SK-N-SH treated with all-trans-retinoic acid at 6 μM for 48 hours (cell line): ENCODE measurements around the gene S100A3.

ENCODE experiments used
- ATAC-seq: fragments of 200-7000 bp; cut with Tn5 transposase; 3 replicates; pipeline ENCODE4 v1.9.1; 2020; ENCODE audit warnings: mild to moderate bottlenecking, moderate library complexity
- ARNTL ChIP-seq: fragments of 450-650 bp; formaldehyde crosslinking; IDR thresholded peaks from 2 replicates; pipeline ENCODE4 v1.5.0; 2020; ENCODE audit warnings: low read depth, mild to moderate bottlenecking, moderate library complexity, borderline replicate concordance
- BACH2 ChIP-seq: fragments of 250-450 bp; sonication (Bioruptor Pico); IDR thresholded peaks from 2 replicates; pipeline ENCODE4 v1.9.0; 2021; ENCODE audit warnings: mild to moderate bottlenecking, borderline replicate concordance
- CREB5 ChIP-seq: fragments of 250-450 bp; sonication (Bioruptor Pico); IDR thresholded peaks from 2 replicates; pipeline ENCODE4 v1.5.1; 2020; ENCODE audit warnings: low read depth, mild to moderate bottlenecking, moderate library complexity
- CSDC2 ChIP-seq: fragments of 250-450 bp; sonication (Bioruptor Pico); IDR thresholded peaks from 2 replicates; pipeline ENCODE4 v1.5.0; 2020; ENCODE audit warnings: mild to moderate bottlenecking, moderate library complexity
- CSRNP3 ChIP-seq: fragments of 250-450 bp; sonication (Bioruptor Pico); IDR thresholded peaks from 2 replicates; pipeline ENCODE4 v1.5.1; 2021; ENCODE audit warnings: mild to moderate bottlenecking, moderate library complexity
- ESRRG ChIP-seq: fragments of 250-450 bp; sonication (Bioruptor Pico); IDR thresholded peaks from 2 replicates; pipeline ENCODE4 v1.6.1; 2021; ENCODE audit warnings: mild to moderate bottlenecking
- ISL1 ChIP-seq: fragments of 250-450 bp; sonication (Bioruptor Pico); IDR thresholded peaks from 2 replicates; pipeline ENCODE4 v2.1.2; 2022; ENCODE audit warnings: mild to moderate bottlenecking, moderate library complexity
- OSR1 ChIP-seq: fragments of 250-450 bp; sonication (Bioruptor Pico); IDR thresholded peaks from 2 replicates; pipeline ENCODE4 v1.8.0; 2022; ENCODE audit warnings: moderate library complexity, mild to moderate bottlenecking, inconsistent platforms
- POU6F1 ChIP-seq: fragments of 250-450 bp; sonication (Bioruptor Pico); IDR thresholded peaks from 2 replicates; pipeline ENCODE4 v1.8.0; 2021; ENCODE audit warnings: low read depth, mild to moderate bottlenecking, moderate library complexity, borderline replicate concordance
- PPARA ChIP-seq: fragments of 250-450 bp; sonication (Bioruptor Pico); IDR thresholded peaks from 2 replicates; pipeline ENCODE4 v1.5.0; 2020; ENCODE audit warnings: mild to moderate bottlenecking, borderline replicate concordance
- RARB ChIP-seq: fragments of 250-450 bp; sonication (Bioruptor Pico); IDR thresholded peaks from 2 replicates; pipeline ENCODE4 v1.8.0; 2021; ENCODE audit warnings: mild to moderate bottlenecking, moderate library complexity
- SNAI2 ChIP-seq: fragments of 250-450 bp; sonication (Bioruptor Pico); IDR thresholded peaks from 2 replicates; pipeline ENCODE4 v1.5.0; 2020; ENCODE audit warnings: mild to moderate bottlenecking, moderate library complexity
- TCF4 ChIP-seq: fragments of 250-450 bp; sonication (Bioruptor Pico); IDR thresholded peaks from 2 replicates; pipeline ENCODE4 v1.8.0; 2021; ENCODE audit warnings: mild to moderate bottlenecking, moderate library complexity, borderline replicate concordance
- TOX ChIP-seq: fragments of 250-450 bp; sonication (Bioruptor Pico); IDR thresholded peaks from 2 replicates; pipeline ENCODE4 v1.8.0; 2021; ENCODE audit warnings: mild to moderate bottlenecking, moderate library complexity, borderline replicate concordance
- TSHZ2 ChIP-seq: fragments of 250-450 bp; sonication (Bioruptor Pico); IDR thresholded peaks from 2 replicates; pipeline ENCODE4 v1.5.0; 2020; ENCODE audit warnings: mild to moderate bottlenecking, moderate library complexity
- ZC3H10 ChIP-seq: fragments of 250-450 bp; sonication (Bioruptor Pico); IDR thresholded peaks from 2 replicates; pipeline ENCODE4 v1.5.1; 2021; ENCODE audit warnings: mild to moderate bottlenecking, moderate library complexity
- ZFP3 ChIP-seq: fragments of 250-450 bp; sonication (Bioruptor Pico); IDR thresholded peaks from 2 replicates; pipeline ENCODE4 v1.5.0; 2020; ENCODE audit warnings: mild to moderate bottlenecking, moderate library complexity
- ZFP30 ChIP-seq: fragments of 450-650 bp; formaldehyde crosslinking; IDR thresholded peaks from 2 replicates; pipeline ENCODE4 v1.5.0; 2022; ENCODE audit warnings: mild to moderate bottlenecking, moderate library complexity
- ZNF565 ChIP-seq: fragments of 450-650 bp; formaldehyde crosslinking; conservative IDR thresholded peaks from 2 replicates; pipeline ENCODE4 v1.5.0; 2020; ENCODE audit warnings: low read depth, mild to moderate bottlenecking, moderate library complexity
- ZNF70 ChIP-seq: fragments of 450-650 bp; formaldehyde crosslinking; IDR thresholded peaks from 2 replicates; pipeline ENCODE4 v1.5.0; 2020; ENCODE audit warnings: mild to moderate bottlenecking, moderate library complexity
- ZNF8 ChIP-seq: fragments of 450-650 bp; formaldehyde crosslinking; IDR thresholded peaks from 2 replicates; pipeline ENCODE4 v1.5.0; 2020; ENCODE audit warnings: mild to moderate bottlenecking, moderate library complexity

S100A3 gene

GRCh38 chr1:153560771-153561465, 11.9 kb upstream of the S100A3 start:
- TF ChIP-seq ZNF565 (CRISPR knock-in tag) = no peak
- TF ChIP-seq ZNF70 = no peak
- TF ChIP-seq CREB5 (CRISPR knock-in tag) = no peak
- no peak for TF ChIP-seq ISL1 (CRISPR knock-in tag)
- no peak for TF ChIP-seq ESRRG (CRISPR knock-in tag)
- TF ChIP-seq POU6F1 (CRISPR knock-in tag) = no peak
- TF ChIP-seq SNAI2 (CRISPR knock-in tag) = no peak
- no peak for TF ChIP-seq CSDC2 (CRISPR knock-in tag)
- no peak for TF ChIP-seq TSHZ2 (CRISPR knock-in tag)
- TF ChIP-seq ARNTL (CRISPR knock-in tag) = no peak
- no peak for TF ChIP-seq TCF4 (CRISPR knock-in tag)
- no peak for TF ChIP-seq ZNF8 (CRISPR knock-in tag)
- no peak for TF ChIP-seq ZC3H10 (CRISPR knock-in tag)
- no peak for TF ChIP-seq ZFP3 (CRISPR knock-in tag)
- TF ChIP-seq ZFP30 (CRISPR knock-in tag) = no peak
- no peak for TF ChIP-seq TOX
- TF ChIP-seq OSR1 (CRISPR knock-in tag) = no peak
- TF ChIP-seq RARB (CRISPR knock-in tag) = no peak
- no peak for TF ChIP-seq CSRNP3
- ATAC-seq = no peak

GRCh38 chr1:153560241-153560640, 11.2 kb upstream of the S100A3 start:
- no peak for ATAC-seq
- no peak for TF ChIP-seq BACH2 (CRISPR knock-in tag)
- no peak for TF ChIP-seq SNAI2 (CRISPR knock-in tag)
- no peak for TF ChIP-seq ZNF565 (CRISPR knock-in tag)

GRCh38 chr1:153557877-153558276, 8.8 kb upstream of the S100A3 start:
- TF ChIP-seq RARB (CRISPR knock-in tag) = no peak
- no peak for TF ChIP-seq ARNTL (CRISPR knock-in tag)
- no peak for TF ChIP-seq ESRRG (CRISPR knock-in tag)
- TF ChIP-seq TCF4 (CRISPR knock-in tag) = no peak
- TF ChIP-seq TSHZ2 (CRISPR knock-in tag) = no peak
- TF ChIP-seq CSRNP3 = no peak
- no peak for TF ChIP-seq PPARA (CRISPR knock-in tag)
- TF ChIP-seq OSR1 (CRISPR knock-in tag) = no peak
- no peak for ATAC-seq
